Tibial nerve (tissue), 3 donors: ENCODE data around the gene PSMA3.

Experiments
- POLR2A ChIP-seq, 2 donors: fragments of 450-650 bp; IDR thresholded peaks; one replicate each; pipeline ENCODE4 v1.6.1; 2017; ENCODE audit warnings: antibody characterized with exemption in 2 of 2, mild to moderate bottlenecking in 2 of 2, moderate library complexity in 2 of 2
- TF ChIP-seq, protein P1 (sequence below), 5 experiments: fragments of 200-600 bp in 3 of 5; fragments of 450-650 bp in 2 of 5; sonication (generic) in 3 of 5; IDR thresholded peaks; one replicate each; pipeline ENCODE4 v1.5.1; 2016 to 2019; ENCODE audit warnings: antibody characterized with exemption in 5 of 5, mild to moderate bottlenecking in 3 of 5, moderate library complexity in 2 of 5

DNA sequence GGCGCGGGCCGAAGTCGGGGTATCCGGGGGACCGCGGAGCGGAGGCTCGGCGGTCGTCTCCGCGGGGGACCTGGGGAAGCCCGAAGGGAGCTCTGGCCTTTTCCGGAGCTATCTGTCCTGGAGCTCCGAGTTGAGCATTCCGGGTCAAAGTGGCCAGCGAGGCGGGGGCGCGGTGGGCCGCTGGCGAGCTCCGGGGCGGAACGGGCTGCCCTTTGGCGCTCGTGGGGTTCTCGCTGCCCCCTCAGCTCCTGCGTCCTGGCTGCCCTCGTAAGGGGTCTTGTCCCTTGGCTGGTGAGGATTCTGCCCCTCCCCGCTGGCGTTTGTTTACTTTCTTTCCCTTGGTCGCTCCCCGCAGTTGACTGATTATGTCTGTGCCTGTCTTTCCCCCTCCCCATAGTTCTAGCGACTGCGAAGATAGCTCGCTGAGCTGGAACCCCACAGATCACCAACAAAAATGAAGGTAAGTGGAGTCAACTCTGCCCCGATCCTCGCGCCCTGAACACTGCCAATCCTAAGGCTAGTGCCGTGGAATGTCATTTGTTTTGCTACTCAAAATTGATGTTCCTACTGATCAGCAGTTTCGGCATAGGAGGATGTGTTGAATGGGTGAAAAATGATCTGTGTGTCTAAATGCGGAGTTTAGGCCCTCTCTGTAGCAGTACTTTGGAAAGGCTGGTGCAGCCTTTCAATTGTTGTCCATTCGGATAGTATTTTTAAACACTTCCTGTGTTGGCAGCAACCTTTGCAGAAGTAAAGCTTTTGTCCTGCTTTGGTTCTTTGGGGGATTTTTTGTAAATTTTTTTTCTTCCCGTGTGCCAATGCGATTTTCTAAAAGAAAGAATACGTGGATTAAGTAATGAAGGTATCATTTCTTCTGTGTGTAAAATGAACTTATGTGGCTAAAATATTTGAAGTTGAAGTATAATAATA is 55.0 kb downstream of the PSMA3 start:
- TF ChIP-seq, protein P1, sequence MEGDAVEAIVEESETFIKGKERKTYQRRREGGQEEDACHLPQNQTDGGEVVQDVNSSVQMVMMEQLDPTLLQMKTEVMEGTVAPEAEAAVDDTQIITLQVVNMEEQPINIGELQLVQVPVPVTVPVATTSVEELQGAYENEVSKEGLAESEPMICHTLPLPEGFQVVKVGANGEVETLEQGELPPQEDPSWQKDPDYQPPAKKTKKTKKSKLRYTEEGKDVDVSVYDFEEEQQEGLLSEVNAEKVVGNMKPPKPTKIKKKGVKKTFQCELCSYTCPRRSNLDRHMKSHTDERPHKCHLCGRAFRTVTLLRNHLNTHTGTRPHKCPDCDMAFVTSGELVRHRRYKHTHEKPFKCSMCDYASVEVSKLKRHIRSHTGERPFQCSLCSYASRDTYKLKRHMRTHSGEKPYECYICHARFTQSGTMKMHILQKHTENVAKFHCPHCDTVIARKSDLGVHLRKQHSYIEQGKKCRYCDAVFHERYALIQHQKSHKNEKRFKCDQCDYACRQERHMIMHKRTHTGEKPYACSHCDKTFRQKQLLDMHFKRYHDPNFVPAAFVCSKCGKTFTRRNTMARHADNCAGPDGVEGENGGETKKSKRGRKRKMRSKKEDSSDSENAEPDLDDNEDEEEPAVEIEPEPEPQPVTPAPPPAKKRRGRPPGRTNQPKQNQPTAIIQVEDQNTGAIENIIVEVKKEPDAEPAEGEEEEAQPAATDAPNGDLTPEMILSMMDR (IDR thresholded peaks at IDR 0.05): no peak
- no peak for TF ChIP-seq POLR2A (IDR thresholded peaks at IDR 0.05)
